Transverse colon (tissue), 4 donors: ENCODE results near the gene SERPINH1.

ENCODE experiments used
- EP300 ChIP-seq: sonication (generic); formaldehyde crosslinking; IDR thresholded peaks from one replicate; pipeline ENCODE4 v1.6.1; 2017; ENCODE audit warnings: antibody characterized with exemption, low read depth
- POLR2A ChIP-seq: fragments of 450-650 bp; IDR thresholded peaks from one replicate; pipeline ENCODE4 v1.6.1; 2016; ENCODE audit warnings: antibody characterized with exemption, mild to moderate bottlenecking, moderate library complexity
- POLR2AphosphoS5 ChIP-seq, 3 donors: sonication (generic); formaldehyde crosslinking; IDR thresholded peaks; one replicate each; pipeline ENCODE4 v1.6.1; 2016; ENCODE audit warnings: antibody characterized with exemption in 3 of 3
- TF ChIP-seq, protein P1 (sequence below), 5 experiments: fragments of 200-600 bp in 3 of 5; fragments of 450-650 bp in 2 of 5; sonication (generic) in 3 of 5; IDR thresholded peaks; 1 replicate in 2 of 5; 2 replicates in 3 of 5; pipeline ENCODE4 v1.5.1; 2016 to 2017; ENCODE audit warnings: antibody characterized with exemption in 5 of 5, inconsistent platforms in 3 of 5, mild to moderate bottlenecking in 2 of 5, moderate library complexity in 1 of 5

DNA sequence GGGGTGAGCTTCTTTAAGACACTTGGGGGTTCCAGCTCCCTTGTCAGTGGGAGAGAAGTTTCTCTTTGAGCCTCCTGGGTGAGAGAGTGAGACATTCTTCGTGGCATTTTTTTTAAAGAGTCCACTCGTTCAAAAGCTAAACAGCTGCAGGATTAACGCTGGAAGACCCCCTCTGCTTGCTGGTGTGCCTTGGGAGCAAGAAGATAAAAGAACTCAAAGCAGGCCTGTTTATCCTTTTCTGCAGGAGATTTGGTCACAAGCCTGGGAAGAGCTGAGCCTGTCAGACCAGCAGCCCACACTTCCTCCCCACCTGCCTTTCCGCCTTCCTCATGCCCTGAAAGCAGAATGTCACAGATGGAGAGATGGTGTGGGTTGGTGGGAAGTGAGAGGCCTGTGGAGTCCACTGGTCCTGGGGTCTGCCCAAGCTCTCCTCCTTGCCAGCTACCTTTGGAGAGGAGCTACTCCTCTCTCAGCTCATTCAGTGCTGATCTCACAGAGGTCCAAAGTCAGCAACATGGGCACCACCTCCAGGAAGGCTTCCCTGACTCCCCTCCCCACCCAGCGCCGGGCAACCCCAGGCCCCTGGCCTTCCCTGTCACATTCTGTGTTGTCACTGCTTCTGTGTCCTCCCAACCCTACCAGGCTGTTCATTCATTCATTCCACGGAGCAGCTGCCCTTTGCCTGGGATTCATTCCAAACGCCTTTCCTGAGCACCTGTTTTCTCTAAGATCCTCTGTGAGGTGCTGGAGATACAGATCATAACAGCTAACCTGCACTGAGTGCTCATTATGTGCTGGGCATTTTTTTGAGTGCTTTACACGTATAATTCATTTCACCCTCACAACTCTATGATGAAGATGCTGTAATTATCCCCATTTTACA lies 43.0 kb upstream of the SERPINH1 start:
- TF ChIP-seq, protein P1, sequence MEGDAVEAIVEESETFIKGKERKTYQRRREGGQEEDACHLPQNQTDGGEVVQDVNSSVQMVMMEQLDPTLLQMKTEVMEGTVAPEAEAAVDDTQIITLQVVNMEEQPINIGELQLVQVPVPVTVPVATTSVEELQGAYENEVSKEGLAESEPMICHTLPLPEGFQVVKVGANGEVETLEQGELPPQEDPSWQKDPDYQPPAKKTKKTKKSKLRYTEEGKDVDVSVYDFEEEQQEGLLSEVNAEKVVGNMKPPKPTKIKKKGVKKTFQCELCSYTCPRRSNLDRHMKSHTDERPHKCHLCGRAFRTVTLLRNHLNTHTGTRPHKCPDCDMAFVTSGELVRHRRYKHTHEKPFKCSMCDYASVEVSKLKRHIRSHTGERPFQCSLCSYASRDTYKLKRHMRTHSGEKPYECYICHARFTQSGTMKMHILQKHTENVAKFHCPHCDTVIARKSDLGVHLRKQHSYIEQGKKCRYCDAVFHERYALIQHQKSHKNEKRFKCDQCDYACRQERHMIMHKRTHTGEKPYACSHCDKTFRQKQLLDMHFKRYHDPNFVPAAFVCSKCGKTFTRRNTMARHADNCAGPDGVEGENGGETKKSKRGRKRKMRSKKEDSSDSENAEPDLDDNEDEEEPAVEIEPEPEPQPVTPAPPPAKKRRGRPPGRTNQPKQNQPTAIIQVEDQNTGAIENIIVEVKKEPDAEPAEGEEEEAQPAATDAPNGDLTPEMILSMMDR (IDR thresholded peaks at IDR 0.05): no peak
- TF ChIP-seq EP300: no peak
- no peak for TF ChIP-seq POLR2AphosphoS5 (IDR thresholded peaks at IDR 0.05)
- no peak for TF ChIP-seq POLR2A
